H1 (cell line): ENCODE measurements around the gene TRPT1. TPM values are rescaled to one million over a fixed set of nuclear protein-coding genes. Genes with fewer than 3 reads are reported as not detected.

Experiments
- CTCF ChIA-PET: fragments of 300-600 bp; sonication (Branson Sonifier 250); formaldehyde crosslinking; loops from one replicate; lab custom pipeline; 2021; ENCODE audit not compliant: partially characterized antibody; lab: Charles Lee
- POLR2A ChIA-PET: fragments of 300-600 bp; sonication (Branson Sonifier 250); formaldehyde crosslinking; loops from one replicate; lab custom pipeline; 2021; ENCODE audit warnings: inconsistent platforms; ENCODE audit not compliant: partially characterized antibody; lab: Charles Lee
- DNase-seq, 2 experiments: peaks; one replicate each; pipeline versions ENCODE4 v3.0.0 to v3.0.0-alpha.2; 2010 to 2022; ENCODE audit warnings: low spot score in 2 of 2, low read depth in 1 of 2, mixed read lengths in 1 of 2
- FAIRE-seq: peaks from 2 replicates; lab custom pipeline; 2011; peaks lifted over from hg19 to GRCh38; lab: Jason Lieb, UNC
- H2AFZ ChIP-seq: 2 replicates; pipeline ENCODE4 v1.8.1; 2012; ENCODE audit warnings: low read length, inconsistent platforms
- H2AK5ac ChIP-seq: 2 replicates; pipeline ENCODE4 v1.6.1; 2013; ENCODE audit warnings: low read depth, low read length
- H2BK120ac ChIP-seq: replicated peaks from 2 replicates; pipeline ENCODE3; 2013; ENCODE audit warnings: low read depth, low read length, inconsistent platforms
- H2BK12ac ChIP-seq: 2 replicates; pipeline ENCODE4 v1.6.1; 2013; ENCODE audit warnings: low read depth, low read length
- H2BK15ac ChIP-seq: 2 replicates; pipeline ENCODE4 v1.6.1; 2013; ENCODE audit warnings: low read length
- H2BK20ac ChIP-seq: 2 replicates; pipeline ENCODE4 v1.6.1; 2013; ENCODE audit warnings: low read length
- H2BK5ac ChIP-seq: 2 replicates; pipeline ENCODE4 v1.6.1; 2013; ENCODE audit warnings: low read depth, low read length
- H3K14ac ChIP-seq: 2 replicates; pipeline ENCODE4 v1.6.1; 2013; ENCODE audit warnings: inconsistent platforms; ENCODE audit not compliant: insufficient read length
- H3K18ac ChIP-seq: 2 replicates; pipeline ENCODE4 v1.6.1; 2013; ENCODE audit warnings: low read length; ENCODE audit errors: extremely low read depth
- H3K23ac ChIP-seq: 2 replicates; pipeline ENCODE4 v1.6.1; 2013; ENCODE audit warnings: inconsistent platforms; ENCODE audit not compliant: insufficient read length
- H3K23me2 ChIP-seq: 2 replicates; pipeline ENCODE4 v1.6.1; 2013; ENCODE audit warnings: low read depth, low read length
- H3K27ac ChIP-seq: 2 replicates; pipeline ENCODE4 v1.6.1; 2011; ENCODE audit warnings: low read depth, low read length, inconsistent platforms
- H3K27me3 ChIP-seq, 4 experiments: replicated peaks in 1 of 4; 1 replicate in 1 of 4; 2 replicates in 3 of 4; pipeline versions ENCODE4 v1.6.1 to v1.8.1; 2011 to 2013; ENCODE audit warnings: low read length in 3 of 4, mild to moderate bottlenecking in 3 of 4, inconsistent platforms in 2 of 4, mixed read lengths in 2 of 4, moderate library complexity in 1 of 4; ENCODE audit not compliant: control insufficient read depth in 3 of 4, insufficient read depth in 3 of 4; ENCODE audit errors: extremely low read depth in 1 of 4
- H3K36me3 ChIP-seq, 4 experiments: 2 replicates each; pipeline versions ENCODE4 v1.6.1 to v1.8.1; 2011 to 2013; ENCODE audit warnings: mild to moderate bottlenecking in 4 of 4, low read length in 3 of 4, moderate library complexity in 2 of 4, control low read depth in 1 of 4, inconsistent platforms in 1 of 4; ENCODE audit not compliant: insufficient read depth in 4 of 4, control insufficient read depth in 2 of 4
- H3K4ac ChIP-seq: replicated peaks from 2 replicates; pipeline ENCODE3; 2013; ENCODE audit warnings: low read length, low read depth, mixed read lengths, inconsistent platforms; ENCODE audit not compliant: insufficient read length
- H3K4me1 ChIP-seq, 4 experiments: replicated peaks in 1 of 4; 1 replicate in 1 of 4; 2 replicates in 3 of 4; pipeline versions ENCODE4 v1.6.1 to v1.8.1; 2011 to 2013; ENCODE audit warnings: low read length in 3 of 4, inconsistent platforms in 2 of 4, mixed read lengths in 1 of 4; ENCODE audit not compliant: insufficient read depth in 4 of 4, control insufficient read depth in 3 of 4
- H3K4me2 ChIP-seq, 2 experiments: 2 replicates each; pipeline versions ENCODE4 v1.6.1 to v1.8.1; 2011 to 2013; ENCODE audit warnings: low read depth in 2 of 2, low read length in 2 of 2, control low read depth in 1 of 2, inconsistent platforms in 1 of 2, mild to moderate bottlenecking in 1 of 2; ENCODE audit not compliant: insufficient read depth in 1 of 2
- H3K4me3 ChIP-seq, 4 experiments: fragments of 200-600, 300-600 bp in 1 of 4; sonication (generic), shearing (Covaris generic), sonication (Bioruptor Twin) in 1 of 4; 2 replicates each; pipeline versions ENCODE4 v1.5.1 to v1.8.1; 2011 to 2016; ENCODE audit warnings: low read length in 4 of 4, low read depth in 3 of 4, control low read depth in 2 of 4, inconsistent platforms in 2 of 4, mild to moderate bottlenecking in 2 of 4, mixed read lengths in 1 of 4, moderate library complexity in 1 of 4; ENCODE audit not compliant: insufficient read depth in 2 of 4; ENCODE audit errors: extremely low read depth in 1 of 4
- H3K56ac ChIP-seq: replicated peaks from 2 replicates; pipeline ENCODE3; 2013; ENCODE audit warnings: low read depth, mild to moderate bottlenecking, mixed read lengths, low read length, inconsistent platforms; ENCODE audit not compliant: insufficient read length
- H3K79me1 ChIP-seq: 2 replicates; pipeline ENCODE4 v1.6.1; 2013; ENCODE audit warnings: low read depth, low read length, control low read depth
- H3K79me2 ChIP-seq, 2 experiments: 2 replicates each; pipeline versions ENCODE4 v1.6.1 to v1.8.1; 2012 to 2013; ENCODE audit warnings: low read length in 2 of 2, mild to moderate bottlenecking in 2 of 2, inconsistent platforms in 1 of 2; ENCODE audit not compliant: insufficient read depth in 2 of 2, control insufficient read depth in 1 of 2
- H3K9ac ChIP-seq, 4 experiments: replicated peaks in 1 of 4; 1 replicate in 1 of 4; 2 replicates in 3 of 4; pipeline versions ENCODE4 v1.6.1 to v1.8.1; 2011 to 2013; ENCODE audit warnings: low read depth in 3 of 4, low read length in 3 of 4, control low read depth in 2 of 4, mild to moderate bottlenecking in 2 of 4, moderate library complexity in 2 of 4, inconsistent platforms in 1 of 4; ENCODE audit errors: extremely low read depth in 1 of 4
- H3K9me3 ChIP-seq, 2 experiments: 2 replicates each; pipeline versions ENCODE4 v1.6.1 to v1.8.1; 2012 to 2013; ENCODE audit warnings: mild to moderate bottlenecking in 2 of 2, moderate library complexity in 2 of 2, control low read depth in 1 of 2, inconsistent platforms in 1 of 2, low read depth in 1 of 2, low read length in 1 of 2, mixed read lengths in 1 of 2; ENCODE audit not compliant: insufficient read depth in 2 of 2
- H4K20me1 ChIP-seq, 2 experiments: replicated peaks in 1 of 2; 2 replicates each; pipeline versions ENCODE3 to v1.8.1; 2011 to 2013; ENCODE audit warnings: inconsistent platforms in 2 of 2, low read length in 2 of 2, mild to moderate bottlenecking in 1 of 2; ENCODE audit not compliant: insufficient read depth in 2 of 2, control insufficient read depth in 1 of 2
- H4K5ac ChIP-seq: 2 replicates; pipeline ENCODE4 v1.6.1; 2013; ENCODE audit warnings: low read length, low read depth, mixed read lengths, inconsistent platforms; ENCODE audit not compliant: insufficient read length
- H4K8ac ChIP-seq: 2 replicates; pipeline ENCODE4 v1.8.0; 2013; ENCODE audit warnings: mild to moderate bottlenecking, moderate library complexity, low read length, inconsistent platforms; ENCODE audit not compliant: insufficient read depth; ENCODE audit errors: extremely low read depth
- H4K91ac ChIP-seq: replicated peaks from 2 replicates; pipeline ENCODE3; 2013; ENCODE audit warnings: low read length, mixed read lengths, inconsistent platforms; ENCODE audit not compliant: insufficient read length
- BACH1 ChIP-seq: IDR thresholded peaks from 2 replicates; pipeline ENCODE4 v1.6.1; 2012; ENCODE audit warnings: low read length, improper control_type of control experiment
- CHD1 ChIP-seq: IDR thresholded peaks from 2 replicates; pipeline ENCODE4 v1.6.1; 2012; ENCODE audit warnings: low read depth, low read length, improper control_type of control experiment
- CHD2 ChIP-seq: IDR thresholded peaks from 2 replicates; pipeline ENCODE4 v1.6.1; 2012; ENCODE audit warnings: low read length, improper control_type of control experiment
- GABPA ChIP-seq: IDR thresholded peaks from 2 replicates; pipeline ENCODE4 v1.6.1; 2011; ENCODE audit warnings: mild to moderate bottlenecking, low read length, moderate library complexity, borderline replicate concordance; ENCODE audit not compliant: insufficient read depth
- GTF2F1 ChIP-seq: IDR thresholded peaks from 2 replicates; pipeline ENCODE4 v1.6.1; 2012; ENCODE audit warnings: low read depth, low read length, improper control_type of control experiment, borderline replicate concordance
- POLR2AphosphoS5 ChIP-seq: IDR thresholded peaks from 2 replicates; pipeline ENCODE4 v1.6.1; 2011; ENCODE audit warnings: low read depth, low read length
- RAD21 ChIP-seq, 2 experiments: IDR thresholded peaks in 1 of 2; conservative IDR thresholded peaks in 1 of 2; 2 replicates each; pipeline ENCODE4 v1.6.1; 2011; ENCODE audit warnings: low read depth in 2 of 2, low read length in 2 of 2, improper control_type of control experiment in 1 of 2, inconsistent platforms in 1 of 2, mild to moderate bottlenecking in 1 of 2, moderate library complexity in 1 of 2
- RBBP5 ChIP-seq: IDR thresholded peaks from 2 replicates; pipeline ENCODE4 v1.7.1; 2012; ENCODE audit warnings: low read depth, mild to moderate bottlenecking, inconsistent platforms, low read length, moderate library complexity, borderline replicate concordance
- ZNF274 ChIP-seq: IDR thresholded peaks from 2 replicates; pipeline ENCODE4 v1.7.0; 2012; ENCODE audit warnings: low read length, borderline replicate concordance; ENCODE audit errors: extremely low read depth
- WGBS, 2 experiments: shearing (Covaris generic) in 1 of 2; methylation state at CpG; one replicate each; pipeline versions ENCODE4 v1.1.6 to v1.1.7; 2013 to 2015; ENCODE audit warnings: low lambda C conversion rate in 2 of 2, mixed read lengths in 2 of 2, inconsistent platforms in 1 of 2, low coverage in 1 of 2, missing lambda C conversion rate in 1 of 2; ENCODE audit not compliant: insufficient replicate concordance in 2 of 2, insufficient coverage in 1 of 2, insufficient read length in 1 of 2; ENCODE audit errors: extremely low coverage in 1 of 2, missing lambda C conversion rate in 1 of 2; 5-methylcytosine and 5-hydroxymethylcytosine counted together
- polyA plus RNA-seq, 7 experiments: library from polyadenylated mRNA; depleted of rRNA in 3 of 7; stranded (reverse) in 5 of 7; unstranded in 2 of 7; fragments of >200 nt in 5 of 7; fragments of 200-250 nt in 2 of 7; gene quantifications; 1 replicate in 5 of 7; 2 replicates in 1 of 7; 4 replicates in 1 of 7; pipeline versions ENCODE4 v1.2.1 to v1.2.3, GENCODE V29; 2011 to 2013; ENCODE audit warnings: missing spikeins in 2 of 7, mixed read lengths in 2 of 7
- total RNA-seq: library from RNA; stranded (reverse); fragmentation: NEBNext Ultra II Directional; extraction: Animal tissue kit (Norgen Biotek cat#: 25700); gene quantifications from 2 replicates; pipeline ENCODE4 v1.2.1, GENCODE V29; 2021
- TF ChIP-seq, protein P1 (sequence below): IDR thresholded peaks from 2 replicates; pipeline ENCODE4 v1.6.1; 2012; ENCODE audit warnings: inconsistent platforms

TRPT1 gene
- total and polyA plus RNA-seq, 2 of the 8 experiments (the other 6 are each of a cell fraction or from before 2014, with no cell fraction given): 34.5 to 74.6 TPM

DNA sequence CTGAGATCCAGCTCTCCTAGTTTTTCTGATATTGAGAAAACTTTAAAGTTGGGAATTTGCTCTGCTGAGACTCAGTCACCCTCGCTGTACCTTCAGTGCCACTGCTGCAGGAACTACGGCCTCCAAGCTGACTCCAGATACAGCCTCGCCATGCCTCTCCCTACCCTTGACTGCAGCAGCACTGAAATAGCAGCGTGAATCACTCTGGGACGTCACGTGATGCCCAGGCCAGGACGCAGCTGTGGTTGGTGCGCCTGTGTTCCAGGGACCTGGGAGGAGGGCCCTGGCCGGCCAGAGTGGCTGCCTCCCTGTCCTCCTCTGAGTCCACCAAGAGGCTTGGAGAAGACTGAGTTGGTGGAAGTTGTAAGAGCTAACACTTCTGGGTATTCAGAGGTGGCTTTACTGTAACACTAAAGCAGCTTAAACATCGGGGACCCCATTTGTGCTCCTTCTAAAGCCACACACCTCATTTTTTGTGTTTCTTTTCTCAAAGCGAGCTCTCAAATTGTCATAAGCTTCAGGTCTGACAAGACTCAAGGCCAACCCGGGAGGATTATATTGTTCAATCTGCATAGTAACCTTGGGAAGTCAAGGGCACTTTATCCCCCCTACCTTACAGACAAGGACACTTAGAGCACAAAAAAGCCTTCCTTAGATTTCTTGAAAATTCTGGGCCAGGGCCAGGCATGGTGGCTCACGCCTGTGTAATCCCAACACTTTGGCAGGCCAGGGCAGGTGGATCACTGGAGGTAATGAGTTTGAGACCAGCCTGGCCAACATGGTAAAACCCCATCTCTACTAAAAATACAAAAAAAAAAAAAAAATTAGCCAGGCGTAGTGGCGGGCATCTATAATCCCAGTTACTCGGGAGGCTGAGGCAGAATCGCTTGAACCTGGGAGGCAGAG, 44.2 kb downstream of the TRPT1 start:
- no peak overlapping the region for H2AFZ ChIP-seq
- H2BK12ac ChIP-seq: no peak overlapping the region
- no peak overlapping the region; a peak in 1 of 7 replicates for H3K9ac ChIP-seq
- no peaks in the 10 kb centered on the region for H3K9me3 ChIP-seq
- H2BK15ac ChIP-seq: no peak overlapping the region
- no peak overlapping the region for H3K18ac ChIP-seq
- 62% methylated on average over 17 of the region's 17 CpGs; no CpG with 5 or more reads in 1 of the 2 experiments for WGBS, 2 experiments
- H3K4me3 ChIP-seq: peak overlapping the region in 2 of 4 experiments; percentile 5 to 26; a peak in 3 of 8 replicates
- no peak overlapping the region for H4K8ac ChIP-seq
- H3K79me1 ChIP-seq: no peaks in the 10 kb centered on the region; the same call in 1 of the 2 replicates
- no peak overlapping the region for H2AK5ac ChIP-seq
- no peak overlapping the region for H3K14ac ChIP-seq
- H3K4me1 ChIP-seq: peaks cover 0 to 9% (median 3%) of the 10 kb centered on the region in 4 experiments; a peak in 6 of 7 replicates
- H2BK120ac ChIP-seq: no peak overlapping the region
- FAIRE-seq (no peak), DNase-seq (peak; percentile 36 to 68)
- H3K4me2 ChIP-seq: peak overlapping the region; percentile 31 to 50
- peaks cover 1 to 12% of the 10 kb centered on the region in 2 experiments for H4K20me1 ChIP-seq
- peaks cover 0 to 23% of the 10 kb centered on the region in 2 experiments; a peak in 2 of 4 replicates for H3K79me2 ChIP-seq
- H3K27me3 ChIP-seq: no peaks in the 10 kb centered on the region
- no peak overlapping the region for H3K4ac ChIP-seq
- H3K36me3 ChIP-seq: peaks cover 0 to 7% (median under 1%) of the 10 kb centered on the region in 4 experiments; a peak in 2 of 8 replicates
- no peak overlapping the region for H3K23ac ChIP-seq
- H3K27ac ChIP-seq: no peak overlapping the region
- H3K56ac ChIP-seq: no peak overlapping the region
- no peak overlapping the region for H4K91ac ChIP-seq
- H3K23me2 ChIP-seq: peaks cover 8% of the 10 kb centered on the region
- H2BK20ac ChIP-seq: no peak overlapping the region
- POLR2A ChIA-PET: interaction anchor here (0.6 to 9.7 kb wide), 14 partner anchors 9 to 1290 kb away, joined by 3 to 48 read pairs (median 3); partner anchors contain the start of genes MACROD1, NUDT22, PLCB3 and TRPT1
- CTCF ChIA-PET: interaction anchor here (0.8 to 2.4 kb wide), 8 partner anchors 15 to 33 kb away, joined by 3 to 7 read pairs (median 4); partner anchors contain the start of gene FERMT3
- no peak overlapping the region for H4K5ac ChIP-seq
- no peak overlapping the region for H2BK5ac ChIP-seq
- TF ChIP-seq ZNF274 (no peak), GABPA (no peak; the same call in 1 of the 2 replicates), CHD1 (no peak), RAD21 (IDR thresholded peaks at IDR 0.05 in 1 of 2, conservative IDR thresholded peaks at IDR 0.05 in 1 of 2; ENCODE audit: low read depth in 2 of 2, low read length in 2 of 2) (no peak), BACH1 (no peak), RBBP5 (no peak), GTF2F1 (peak; percentile 66; the same call in 1 of the 2 replicates), CHD2 (no peak), POLR2AphosphoS5 (peak; percentile 73; the same call in 1 of the 2 replicates)
- TF ChIP-seq, protein P1, sequence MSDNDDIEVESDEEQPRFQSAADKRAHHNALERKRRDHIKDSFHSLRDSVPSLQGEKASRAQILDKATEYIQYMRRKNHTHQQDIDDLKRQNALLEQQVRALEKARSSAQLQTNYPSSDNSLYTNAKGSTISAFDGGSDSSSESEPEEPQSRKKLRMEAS: peak; percentile 81
